Smooth muscle cell of the brain vasculature (primary cell): ENCODE measurements around the gene THBS1.

Source experiments
- DNase-seq: peaks from one replicate; pipeline ENCODE4 v3.0.0-alpha.2; 2012; ENCODE audit warnings: low read depth, low spot score

Gene THBS1

GRCh38 chr15:39580485-39581241 lies at the start of gene THBS1:
THBS1 (plus strand) TSS chr15:39581079; CDS start chr15:39581858, 779 bp downstream.
- peak; percentile 64 for DNase-seq

DNA sequence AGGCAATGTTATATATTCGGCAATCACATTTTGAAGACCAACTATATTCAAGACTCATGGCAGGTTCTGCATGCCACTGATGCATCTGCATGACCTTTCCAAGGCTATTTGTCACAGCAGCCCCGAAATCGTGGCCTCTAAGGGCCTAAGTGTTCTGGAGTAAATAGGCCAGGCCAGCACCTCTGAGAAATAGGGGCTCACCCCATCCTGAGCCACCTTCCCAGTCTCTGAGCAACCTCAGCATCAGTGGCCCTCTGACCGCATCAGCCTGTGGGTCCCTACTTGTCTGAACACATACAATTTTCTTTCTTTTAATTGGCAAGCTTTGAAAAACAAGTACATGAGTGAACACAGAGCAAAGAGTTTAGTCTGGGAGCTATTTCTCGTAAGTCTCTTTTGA lies 45.9 kb upstream of the THBS1 start:
- DNase-seq, result no peak

GRCh38 chr15:39535466-39535865 lies 45.4 kb upstream of the THBS1 start:
- DNase-seq, result no peak

GRCh38 chr15:39538936-39539335 lies 41.9 kb upstream of the THBS1 start:
- DNase-seq, result no peak

DNA sequence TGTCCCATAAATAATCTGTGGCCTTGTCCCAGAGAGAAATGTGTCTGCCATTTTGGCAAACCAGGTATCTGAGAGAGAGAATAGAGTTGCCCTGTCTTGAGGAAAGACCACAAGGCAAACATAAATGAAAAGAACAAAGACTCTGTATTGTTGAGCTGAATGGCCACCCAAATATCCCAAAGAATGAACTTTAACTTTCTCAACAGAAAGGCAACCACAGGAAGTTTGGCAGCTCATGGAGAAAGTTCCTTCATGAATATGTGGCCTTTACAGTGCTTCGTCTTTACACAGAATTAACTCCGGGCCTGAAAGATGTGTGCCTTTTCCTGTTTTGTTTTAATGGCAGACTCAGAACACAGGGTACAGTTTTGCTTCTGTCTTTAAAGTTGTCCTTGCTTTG lies 41.4 kb upstream of the THBS1 start:
- DNase-seq, result no peak

GRCh38 chr15:39539973-39540558 lies 40.8 kb upstream of the THBS1 start:
- DNase-seq, result no peak

DNA sequence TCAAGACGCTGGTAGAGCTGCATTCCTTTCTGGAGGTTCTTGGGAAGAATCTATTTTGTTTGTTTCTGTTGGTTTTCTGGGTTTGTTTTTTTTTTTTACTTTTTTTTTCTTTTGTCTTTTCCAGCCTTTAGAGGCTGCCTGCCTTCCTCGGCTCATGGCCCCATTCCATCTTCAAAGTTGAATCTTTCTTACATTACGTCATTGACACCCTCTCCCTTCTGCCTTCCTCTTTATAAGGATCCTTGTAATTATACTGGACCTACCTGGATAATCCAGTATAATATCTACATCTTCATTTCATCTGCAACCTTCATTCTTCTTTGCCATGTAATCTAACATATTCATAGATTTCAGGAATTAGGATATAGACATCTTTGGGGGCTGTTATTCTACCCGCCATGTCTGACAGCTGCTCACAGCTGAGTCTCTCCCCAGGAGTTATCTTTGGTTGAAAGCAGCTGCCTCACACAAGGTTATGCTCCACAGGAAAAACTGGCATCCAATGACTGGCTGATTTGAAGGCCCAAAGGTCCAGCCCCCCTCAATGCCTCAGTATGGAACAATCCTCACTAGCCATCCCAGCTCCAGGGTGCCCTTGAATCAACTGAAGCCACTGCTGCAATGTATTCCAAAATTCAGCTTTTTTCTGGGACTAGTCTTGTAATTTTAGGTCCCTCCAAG lies 38.4 kb upstream of the THBS1 start:
- no peak for DNase-seq

- no peak for DNase-seq
Measured at GRCh38 chr15:39543651-39544050, 37.2 kb upstream of the THBS1 start.

DNA sequence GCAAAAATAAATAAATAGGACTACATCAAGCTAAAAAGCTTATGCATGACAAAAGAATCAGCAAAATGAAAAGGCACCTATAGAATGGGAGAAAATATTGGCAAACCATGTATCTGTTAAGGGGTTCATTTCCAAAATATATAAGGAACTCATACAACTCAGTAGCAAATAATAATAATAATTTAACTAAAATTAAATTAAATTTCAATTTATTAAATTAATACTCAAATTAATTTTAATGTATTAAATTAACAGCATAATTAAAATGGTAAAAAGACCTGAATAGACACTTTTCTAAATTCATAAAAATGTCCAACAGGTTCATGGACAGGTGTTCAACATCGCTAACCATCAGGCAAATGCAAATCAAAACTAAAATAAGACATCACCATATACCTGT lies 34.0 kb upstream of the THBS1 start:
- no peak for DNase-seq

DNA sequence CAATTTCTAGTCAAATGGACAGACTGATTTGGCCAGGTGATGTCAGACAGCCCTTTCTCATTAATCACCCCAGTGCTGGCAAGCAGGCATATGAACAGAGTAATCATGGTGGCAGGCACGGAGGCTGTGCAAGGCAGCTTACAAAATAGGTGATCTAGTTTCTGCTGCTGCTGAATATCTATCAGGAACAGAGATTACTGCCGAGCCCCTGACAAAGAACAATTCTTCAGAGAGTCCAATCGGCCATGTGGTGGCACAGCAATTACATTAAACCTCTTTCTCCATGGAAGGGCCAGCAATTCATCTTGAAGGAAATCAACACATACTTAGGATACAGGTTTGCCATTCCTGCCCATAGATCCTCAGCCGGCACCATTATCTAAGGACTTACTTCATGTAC lies 32.3 kb upstream of the THBS1 start:
- no peak for DNase-seq

DNA sequence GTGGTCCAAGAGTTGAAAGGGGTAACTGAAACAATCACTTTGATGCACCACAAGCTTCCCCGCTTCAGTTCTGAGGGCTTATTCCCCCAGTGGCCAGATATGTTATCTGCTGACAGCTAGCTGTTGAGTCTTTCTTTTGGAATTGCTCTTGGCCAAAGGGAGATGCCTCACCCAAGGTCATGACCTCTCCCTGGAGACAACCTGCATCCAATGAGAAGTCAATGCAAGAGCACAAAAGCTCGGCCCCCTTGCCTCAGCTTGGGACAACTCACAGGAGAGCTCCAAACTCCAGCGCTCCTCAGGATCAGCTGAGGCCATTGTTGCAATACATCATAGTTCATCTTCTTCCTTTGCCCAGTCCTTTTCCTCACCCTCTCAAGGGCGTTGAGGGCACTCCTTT lies 31.0 kb upstream of the THBS1 start:
- no peak for DNase-seq

GRCh38 chr15:39551476-39551875 lies 29.4 kb upstream of the THBS1 start:
- no peak for DNase-seq

DNA sequence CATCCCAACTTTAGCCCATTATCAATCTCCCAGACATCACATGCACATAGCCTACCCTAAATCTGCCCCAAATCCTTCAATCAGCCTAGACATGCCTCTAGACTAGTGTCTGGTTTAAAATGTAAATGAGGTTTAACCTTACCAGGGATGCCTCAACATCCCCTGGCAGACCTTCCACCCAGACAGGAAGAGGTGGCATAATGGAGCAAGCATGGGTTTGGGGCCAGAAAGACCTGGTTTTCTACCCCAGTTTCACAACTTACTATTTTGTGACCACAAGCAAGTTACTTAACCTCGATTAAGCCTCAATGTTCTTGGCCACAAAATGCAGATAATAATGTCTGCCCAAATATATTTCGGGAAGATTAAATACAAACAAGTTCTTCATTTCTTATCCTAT lies 28.3 kb upstream of the THBS1 start:
- no peak for DNase-seq

- DNase-seq, result no peak
Measured at GRCh38 chr15:39553947-39554693, 26.8 kb upstream of the THBS1 start.

GRCh38 chr15:39554746-39555387 lies 26.0 kb upstream of the THBS1 start:
- DNase-seq, result no peak

DNA sequence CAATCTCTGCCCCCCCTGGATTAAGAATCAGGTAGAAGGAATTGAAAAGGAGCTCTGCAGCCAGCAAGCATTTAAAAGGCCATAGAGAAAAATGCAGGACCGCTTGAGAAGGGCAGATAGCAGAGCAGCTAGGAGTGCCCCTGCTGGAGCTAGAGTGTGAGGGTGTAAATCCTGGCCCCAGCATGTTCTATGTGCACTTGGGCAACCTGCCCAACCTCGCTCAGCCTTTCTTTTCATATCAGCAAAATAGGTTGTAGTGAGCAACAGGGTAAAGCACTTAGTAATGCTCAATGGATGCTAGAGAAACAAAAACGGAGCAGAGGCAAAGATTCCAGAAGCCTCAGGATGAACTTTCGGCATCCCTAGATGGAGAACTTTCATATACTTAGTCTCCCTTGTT lies 25.0 kb upstream of the THBS1 start:
- DNase-seq, result no peak

DNA sequence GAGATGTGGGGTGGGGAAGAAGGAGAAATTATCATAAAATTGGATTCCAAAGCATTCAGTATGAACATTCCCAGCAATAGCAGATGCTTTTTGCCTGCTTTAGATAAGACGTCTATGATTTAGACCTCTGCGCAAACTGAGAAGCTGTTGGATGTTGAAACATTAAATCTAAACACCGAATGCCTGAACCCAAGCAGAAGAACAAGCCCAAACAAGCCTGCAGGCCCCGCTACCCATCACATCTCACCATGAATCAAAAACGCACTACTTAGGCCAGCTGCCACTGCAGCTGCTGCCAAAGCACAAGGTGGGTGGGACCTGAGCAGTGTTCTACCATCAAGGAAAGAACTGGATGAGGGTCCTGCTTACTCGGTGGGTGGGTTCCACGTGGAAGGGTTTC lies 24.4 kb upstream of the THBS1 start:
- DNase-seq, result no peak

- DNase-seq, result no peak
Measured at GRCh38 chr15:39558421-39558820, 22.5 kb upstream of the THBS1 start.

DNA sequence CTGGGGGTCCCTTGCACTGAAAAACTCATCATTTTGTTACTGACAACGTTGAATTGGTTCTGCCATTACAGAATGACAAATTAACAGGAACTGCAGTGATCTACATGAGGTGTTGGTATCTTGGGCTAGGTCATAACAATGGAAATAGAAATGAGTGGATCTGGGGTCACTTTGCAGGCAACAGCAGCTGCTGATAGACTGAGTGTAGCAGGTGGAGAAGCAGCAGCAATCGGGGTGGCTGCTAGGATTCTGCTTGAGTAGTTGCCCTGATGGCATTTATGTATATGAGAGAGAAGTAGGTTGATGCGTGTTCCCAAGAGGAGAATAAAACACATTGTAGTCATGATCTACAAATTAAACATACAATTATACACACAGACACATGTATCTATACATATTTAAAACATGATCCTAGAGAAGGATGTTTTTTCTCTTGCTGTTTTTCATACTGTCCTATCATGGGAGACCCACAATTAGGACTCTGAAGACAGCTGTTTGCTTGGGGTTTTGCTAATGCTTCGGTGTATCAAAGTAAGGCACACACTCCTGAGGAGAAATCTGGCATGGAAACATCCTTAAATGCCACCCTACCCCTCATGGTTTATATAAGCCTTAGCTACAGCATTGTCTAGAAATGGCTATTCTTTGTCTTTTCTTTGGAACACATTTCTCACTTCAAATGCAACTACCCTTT lies 15.8 kb upstream of the THBS1 start:
- no peak for DNase-seq

DNA sequence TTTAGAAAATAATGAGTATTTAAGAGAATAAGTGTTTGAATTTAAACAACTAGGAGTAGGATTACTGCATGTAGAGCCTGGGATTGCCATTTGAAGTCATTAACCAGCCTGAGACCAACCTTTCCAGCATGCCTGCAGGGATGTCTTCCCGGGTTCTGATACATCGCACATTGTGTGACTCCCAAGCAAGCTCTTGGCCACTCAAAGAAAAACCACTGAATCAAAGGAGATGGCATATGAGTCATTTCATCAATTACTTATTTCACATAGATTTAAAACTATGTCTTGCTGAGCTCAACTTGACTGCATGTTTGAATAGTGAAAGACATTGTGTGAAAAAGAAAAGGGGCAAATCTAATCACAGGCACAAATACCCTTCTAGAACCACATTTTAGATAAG lies 15.0 kb upstream of the THBS1 start:
- no peak for DNase-seq

DNA sequence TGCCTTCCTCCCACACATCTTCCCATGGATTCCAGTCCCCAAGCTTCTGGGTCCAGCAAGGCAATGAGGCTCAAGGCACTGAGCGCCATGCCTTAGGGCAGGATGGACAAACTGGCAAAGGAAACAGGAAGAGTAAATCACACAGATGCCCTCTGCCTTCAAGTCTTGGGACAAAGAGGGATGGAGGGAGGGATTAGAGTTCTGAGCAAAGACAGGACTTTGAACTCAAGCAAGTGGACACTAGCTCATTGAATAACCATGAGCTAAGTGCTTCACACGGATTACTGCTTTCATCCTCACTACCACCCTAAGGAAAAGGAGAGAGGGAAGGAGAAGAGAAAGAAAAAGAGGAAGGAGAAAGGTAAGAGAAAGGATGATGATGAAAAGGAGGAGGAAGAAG lies 7.6 kb upstream of the THBS1 start:
- DNase-seq, result no peak
